Measurements from ENCODE around the gene ASNS.
"Not testable (repeated sequence)": the region's sequence is repeated elsewhere in the genome, so short reads cannot be mapped to it uniquely, and the experiment has no call there.

Gene ASNS, protein sequence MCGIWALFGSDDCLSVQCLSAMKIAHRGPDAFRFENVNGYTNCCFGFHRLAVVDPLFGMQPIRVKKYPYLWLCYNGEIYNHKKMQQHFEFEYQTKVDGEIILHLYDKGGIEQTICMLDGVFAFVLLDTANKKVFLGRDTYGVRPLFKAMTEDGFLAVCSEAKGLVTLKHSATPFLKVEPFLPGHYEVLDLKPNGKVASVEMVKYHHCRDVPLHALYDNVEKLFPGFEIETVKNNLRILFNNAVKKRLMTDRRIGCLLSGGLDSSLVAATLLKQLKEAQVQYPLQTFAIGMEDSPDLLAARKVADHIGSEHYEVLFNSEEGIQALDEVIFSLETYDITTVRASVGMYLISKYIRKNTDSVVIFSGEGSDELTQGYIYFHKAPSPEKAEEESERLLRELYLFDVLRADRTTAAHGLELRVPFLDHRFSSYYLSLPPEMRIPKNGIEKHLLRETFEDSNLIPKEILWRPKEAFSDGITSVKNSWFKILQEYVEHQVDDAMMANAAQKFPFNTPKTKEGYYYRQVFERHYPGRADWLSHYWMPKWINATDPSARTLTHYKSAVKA
- total RNA-seq: 0 to 8.9 (median 5.6) reads per million in 9 experiments

DNA sequence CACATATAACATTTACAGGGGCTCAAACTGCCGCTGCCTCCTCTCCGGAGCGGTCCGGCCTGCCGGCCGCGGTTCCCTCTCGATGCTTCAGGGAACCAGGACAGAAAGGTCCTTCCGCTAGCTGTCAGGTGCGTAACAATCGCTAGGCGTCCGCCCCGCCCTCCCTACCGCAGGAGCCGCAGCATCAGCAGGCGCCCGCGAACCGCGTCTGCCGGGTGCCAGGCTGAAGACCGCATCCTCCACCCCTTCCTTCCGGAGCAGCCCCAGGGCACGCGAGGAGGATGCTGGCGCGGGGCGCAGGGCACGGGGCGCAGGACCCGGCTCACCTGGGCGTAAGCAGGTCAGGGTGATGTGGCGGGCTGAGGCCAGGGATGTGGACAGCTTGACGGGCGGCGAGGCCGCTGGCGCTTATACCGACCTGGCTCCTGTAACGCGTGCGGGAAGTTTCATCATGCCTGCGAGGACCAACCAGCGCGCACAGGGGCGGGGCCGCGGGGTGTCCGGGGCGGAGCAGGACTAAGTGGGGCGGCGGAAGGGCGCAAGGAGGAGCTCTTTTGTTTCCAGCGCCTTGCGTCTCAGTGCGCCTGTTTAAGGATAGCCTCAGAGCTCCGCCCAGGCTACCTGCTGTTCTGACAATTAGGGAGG is at the start of gene ASNS:
Gene ASNS, minus strand, starts transcription at position 384 of the 645 bp plus-strand sequence. CDS start 3,252 bp downstream, outside the sequence.
- peaks cover 11 to 16% of the 10 kb centered on the region in 2 donors for H3K4me1 Mint-ChIP-seq (ENCODE audit: low read depth in 2 of 2)
- ATAC-seq (replicated peaks) (peak; percentile 85), DNase-seq (peak; percentile 73 to 78 (median 73))
- peaks cover 10% of the 10 kb centered on the region for H3K36me3 Mint-ChIP-seq (ENCODE audit: insufficient read depth)
- peak within 1 kb of the TSS; percentile 83 to 84 for H3K4me3 Mint-ChIP-seq
- peak within 1 kb of the TSS; percentile 83 to 89 for H3K27ac Mint-ChIP-seq
- no peaks in the 10 kb centered on the region for H3K27me3 Mint-ChIP-seq
- H3K9me3 Mint-ChIP-seq: no peaks in the 10 kb centered on the region

DNA sequence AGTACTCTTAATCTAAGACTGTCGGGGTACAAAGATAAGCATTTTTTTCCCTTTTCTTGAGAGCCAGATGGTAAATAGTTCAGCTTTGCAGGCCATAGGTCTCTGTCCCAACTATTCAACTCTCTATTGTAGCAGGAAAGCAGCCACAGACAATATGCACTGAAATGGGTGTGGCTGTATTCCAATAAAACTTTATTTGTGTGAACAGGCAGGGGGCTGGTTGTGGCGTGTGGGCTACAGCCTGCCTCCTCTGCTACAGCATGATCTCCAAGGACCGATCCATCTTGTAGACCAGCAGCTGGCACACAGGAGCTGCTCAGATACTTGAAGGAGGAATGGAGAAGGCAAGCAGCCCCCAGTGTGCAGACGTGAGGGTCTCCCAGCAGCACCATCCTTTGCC is 49.0 kb upstream of the ASNS start:
- H3K27ac Mint-ChIP-seq; H3K27me3 Mint-ChIP-seq; H3K4me3 Mint-ChIP-seq; H3K4me1 Mint-ChIP-seq (ENCODE audit: low read depth in 2 of 2); DNase-seq; ATAC-seq (replicated peaks); H3K36me3 Mint-ChIP-seq (ENCODE audit: insufficient read depth); H3K9me3 Mint-ChIP-seq: not testable (repeated sequence)

DNA sequence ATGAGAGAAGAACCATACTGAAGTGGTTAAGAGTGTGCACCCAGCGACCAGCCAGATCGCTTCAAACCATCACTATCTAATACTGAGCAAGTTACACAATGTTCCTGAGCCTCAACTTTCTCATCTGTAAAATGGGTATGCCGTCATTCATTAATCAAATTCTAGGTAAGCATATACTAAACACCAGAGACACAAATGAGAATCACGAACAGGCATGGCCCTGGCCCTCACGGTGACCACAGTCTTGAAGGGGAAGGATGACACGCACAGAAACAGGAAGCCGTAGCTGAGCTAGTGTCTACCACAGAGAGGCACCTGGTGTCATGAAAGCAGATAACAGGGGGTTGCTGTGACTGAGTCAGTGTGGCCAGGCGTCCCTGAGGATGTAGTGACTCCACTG is 43.1 kb upstream of the ASNS start:
- H3K9me3 Mint-ChIP-seq; H3K4me1 Mint-ChIP-seq (ENCODE audit: low read depth in 2 of 2); H3K27ac Mint-ChIP-seq; H3K4me3 Mint-ChIP-seq; H3K27me3 Mint-ChIP-seq; H3K36me3 Mint-ChIP-seq (ENCODE audit: insufficient read depth); ATAC-seq (replicated peaks); DNase-seq: not testable (repeated sequence)

DNA sequence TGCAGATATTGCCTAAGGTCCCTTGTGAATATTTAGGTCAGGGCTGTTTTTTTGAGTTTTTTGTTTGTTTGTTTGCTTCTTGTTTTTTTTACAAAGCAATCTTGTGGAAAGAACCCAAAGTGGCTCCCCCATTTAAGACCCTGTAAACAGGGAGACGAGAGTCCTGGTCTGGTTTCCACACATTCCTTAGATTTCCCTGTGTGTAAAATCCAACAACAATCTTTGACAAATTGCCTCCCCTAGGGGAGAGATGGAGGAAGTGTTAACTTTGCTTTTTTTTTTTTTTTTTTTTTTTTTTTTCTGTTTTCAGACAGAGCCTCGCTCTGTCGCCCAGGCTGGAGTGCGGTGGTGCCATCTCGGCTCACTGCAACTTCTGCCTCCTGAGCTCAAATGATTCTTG is 40.1 kb upstream of the ASNS start:
- not testable (repeated sequence) for H3K27me3 Mint-ChIP-seq; ATAC-seq (replicated peaks); H3K27ac Mint-ChIP-seq; DNase-seq; H3K4me1 Mint-ChIP-seq (ENCODE audit: low read depth in 2 of 2); H3K4me3 Mint-ChIP-seq; H3K9me3 Mint-ChIP-seq; H3K36me3 Mint-ChIP-seq (ENCODE audit: insufficient read depth)

DNA sequence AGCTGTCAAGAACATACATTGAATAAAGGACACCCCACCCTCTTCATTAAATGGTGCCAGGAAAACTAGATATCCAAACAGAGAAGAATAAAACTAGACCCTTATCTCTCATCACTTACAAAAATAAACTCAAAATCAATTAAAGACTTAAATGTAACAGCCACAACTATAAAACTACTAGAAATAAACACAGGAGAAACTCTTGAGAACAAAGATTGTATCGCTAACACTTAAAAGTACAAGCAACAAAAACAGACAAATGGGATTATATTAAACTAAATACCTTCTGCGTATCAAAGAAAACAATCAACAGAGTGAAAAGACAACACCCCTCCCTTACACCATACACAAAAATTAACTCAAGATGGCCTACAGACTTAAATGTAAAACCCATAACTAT is 24.7 kb upstream of the ASNS start:
- not testable (repeated sequence) for H3K9me3 Mint-ChIP-seq; H3K27ac Mint-ChIP-seq; H3K4me1 Mint-ChIP-seq (ENCODE audit: low read depth in 2 of 2); H3K27me3 Mint-ChIP-seq; DNase-seq; H3K4me3 Mint-ChIP-seq; H3K36me3 Mint-ChIP-seq (ENCODE audit: insufficient read depth); ATAC-seq (replicated peaks)

DNA sequence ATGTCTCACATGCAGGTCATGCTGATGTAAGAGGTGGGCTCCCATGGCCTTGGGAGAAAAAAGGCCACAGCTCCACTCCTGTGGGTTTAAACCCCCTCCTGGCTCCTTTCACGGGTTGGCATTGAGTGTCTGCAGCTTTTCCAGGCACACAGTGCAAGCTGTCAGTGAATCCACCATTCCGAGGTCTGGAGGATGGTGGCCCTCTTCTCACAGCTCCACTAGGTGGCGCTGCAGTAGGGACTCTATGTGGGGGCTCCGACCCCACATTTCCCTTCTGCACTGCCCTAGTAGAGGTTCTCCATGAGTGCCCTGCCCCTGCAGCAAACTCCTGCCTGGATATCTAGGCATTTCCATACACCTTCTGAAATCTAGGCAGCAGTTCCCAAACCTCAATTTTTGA is 19.5 kb upstream of the ASNS start:
- not testable (repeated sequence) for H3K27ac Mint-ChIP-seq; H3K36me3 Mint-ChIP-seq (ENCODE audit: insufficient read depth); ATAC-seq (replicated peaks)

DNA sequence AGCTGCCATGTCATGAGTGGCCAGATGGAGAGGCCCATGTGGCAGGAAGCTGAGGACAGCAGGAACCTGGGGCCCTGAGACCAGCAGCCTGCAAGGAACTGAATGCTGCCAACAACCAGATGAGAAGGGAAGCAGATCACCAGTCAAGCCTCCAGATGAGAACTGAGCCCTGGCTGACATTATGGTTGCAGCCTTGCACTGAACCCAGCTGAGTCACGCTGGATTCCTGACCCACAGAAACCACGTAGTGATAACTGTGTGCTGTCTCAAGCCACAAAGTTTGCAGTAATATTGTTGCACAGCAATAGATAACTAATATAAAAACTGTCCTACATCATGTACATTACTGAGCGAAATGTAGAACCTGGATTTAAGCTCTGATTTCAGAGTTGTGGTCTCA is 7.3 kb upstream of the ASNS start:
- not testable (repeated sequence) for ATAC-seq (replicated peaks); H3K9me3 Mint-ChIP-seq; H3K27ac Mint-ChIP-seq

More for the DNA sequence above, 19.5 kb upstream of the ASNS start:
- H3K27me3 Mint-ChIP-seq; H3K4me3 Mint-ChIP-seq; H3K4me1 Mint-ChIP-seq (ENCODE audit: low read depth in 2 of 2); DNase-seq; H3K9me3 Mint-ChIP-seq: not testable (repeated sequence)

DNA sequence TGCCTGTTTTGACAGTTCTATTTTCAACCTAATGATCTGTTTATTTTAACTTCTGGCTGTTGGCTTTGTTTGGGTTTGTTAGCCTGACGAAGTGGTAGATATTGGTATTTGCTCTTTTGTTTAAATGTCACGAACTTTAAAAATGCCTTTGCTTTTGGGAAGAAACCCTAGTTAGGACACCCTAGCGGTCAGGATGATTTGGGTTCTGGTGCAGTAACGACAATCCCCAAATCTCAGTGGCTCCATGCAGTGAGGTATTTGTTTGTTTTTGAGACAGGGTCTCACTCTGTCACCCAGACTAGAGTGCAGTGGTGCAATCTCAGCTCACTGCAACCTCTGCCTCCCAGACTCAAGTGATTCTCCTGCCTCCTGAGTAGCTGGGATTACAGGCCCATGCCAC is 2.7 kb upstream of the ASNS start:
- not testable (repeated sequence) for H3K27me3 Mint-ChIP-seq; ATAC-seq (replicated peaks); DNase-seq; H3K4me3 Mint-ChIP-seq; H3K27ac Mint-ChIP-seq; H3K9me3 Mint-ChIP-seq
- peaks cover 10% of the 10 kb centered on the region for H3K36me3 Mint-ChIP-seq (ENCODE audit: insufficient read depth)
- peaks cover 13 to 16% of the 10 kb centered on the region in 2 donors for H3K4me1 Mint-ChIP-seq (ENCODE audit: low read depth in 2 of 2)

More for the DNA sequence above, 7.3 kb upstream of the ASNS start:
- not testable (repeated sequence) for H3K4me3 Mint-ChIP-seq; DNase-seq; H3K36me3 Mint-ChIP-seq (ENCODE audit: insufficient read depth); H3K27me3 Mint-ChIP-seq; H3K4me1 Mint-ChIP-seq (ENCODE audit: low read depth in 2 of 2)

DNA sequence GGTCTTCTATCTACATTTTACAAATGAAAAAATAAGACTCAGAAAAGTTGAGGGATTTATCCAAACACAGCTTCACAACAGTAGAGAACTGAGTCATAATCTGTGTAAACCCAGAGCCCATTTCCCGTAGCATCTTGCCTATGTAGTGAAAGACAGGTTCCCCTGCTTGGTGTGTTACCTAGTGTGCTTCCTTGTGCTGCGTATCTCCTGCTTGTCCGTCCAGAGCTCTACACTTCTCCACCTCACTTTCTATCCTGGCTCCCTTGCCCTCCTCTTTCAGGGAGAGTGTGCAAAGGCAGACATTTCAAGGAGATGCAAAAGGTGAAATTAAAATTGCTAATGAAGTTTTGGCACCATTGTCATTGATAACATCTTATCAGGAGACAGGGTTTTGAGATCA is 1.4 kb upstream of the ASNS start:
- Mint-ChIP-seq H3K9me3 (no peaks in the 10 kb centered on the region), H3K27ac (no peak overlapping the region), H3K4me3 (no peak overlapping the region)

DNA sequence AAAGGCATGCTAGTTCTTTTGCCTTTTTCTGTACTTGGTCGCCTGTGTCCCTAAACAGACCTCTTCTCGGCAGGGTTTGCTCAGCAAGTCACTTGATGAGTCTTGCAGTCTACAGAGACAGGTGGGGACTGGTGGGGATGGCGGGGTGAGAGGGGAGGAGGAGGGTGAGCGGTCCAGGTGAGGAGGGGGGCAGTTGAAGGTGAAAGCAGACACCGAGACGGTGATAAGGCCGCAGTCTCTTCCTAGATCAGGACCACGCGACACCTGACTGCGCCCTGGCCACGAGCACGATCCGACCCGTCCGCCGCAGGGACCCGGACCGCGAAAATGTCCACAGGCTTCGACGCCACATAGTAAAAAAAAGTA is 566 bp downstream of the ASNS start:
- Mint-ChIP-seq H3K27me3 (no peaks in the 10 kb centered on the region), H3K4me1 (ENCODE audit: low read depth in 2 of 2) (peaks cover 11 to 16% of the 10 kb centered on the region in 2 donors), H3K9me3 (no peaks in the 10 kb centered on the region), H3K36me3 (ENCODE audit: insufficient read depth) (peaks cover 10% of the 10 kb centered on the region), H3K4me3 (peak overlapping the region; percentile 83 to 84), H3K27ac (peak overlapping the region; percentile 83 to 89)
- peak; percentile 23 for ATAC-seq (replicated peaks)
- peak in 2 of 3 experiments; percentile 5 to 8 for DNase-seq

More for the DNA sequence above, 1.4 kb upstream of the ASNS start:
- DNase-seq: no peak
- Mint-ChIP-seq H3K4me1 (ENCODE audit: low read depth in 2 of 2) (peaks cover 11 to 16% of the 10 kb centered on the region in 2 donors), H3K36me3 (ENCODE audit: insufficient read depth) (peaks cover 10% of the 10 kb centered on the region), H3K27me3 (no peaks in the 10 kb centered on the region)
- ATAC-seq (replicated peaks): no peak

DNA sequence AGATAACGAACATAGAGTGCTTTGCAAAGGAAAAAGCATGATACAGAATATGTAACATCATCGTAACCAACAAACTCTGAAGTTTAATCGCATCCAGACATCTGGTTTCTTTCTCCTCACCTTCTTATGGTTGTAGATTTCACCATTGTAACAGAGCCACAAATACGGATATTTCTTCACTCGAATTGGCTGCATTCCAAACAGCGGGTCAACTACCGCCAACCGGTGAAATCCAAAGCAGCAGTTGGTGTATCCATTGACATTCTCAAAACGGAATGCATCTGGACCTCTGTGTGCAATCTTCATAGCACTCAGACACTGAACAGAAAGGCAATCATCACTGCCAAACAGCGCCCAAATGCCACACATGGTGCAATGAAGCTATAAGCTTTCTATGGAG is 3.4 kb downstream of the ASNS start:
- H3K9me3 Mint-ChIP-seq: no peaks in the 10 kb centered on the region
- no peak overlapping the region for H3K4me3 Mint-ChIP-seq
- no peak for ATAC-seq (replicated peaks)
- no peak for DNase-seq
- H3K27me3 Mint-ChIP-seq: no peaks in the 10 kb centered on the region
- peaks cover 7% of the 10 kb centered on the region for H3K36me3 Mint-ChIP-seq (ENCODE audit: insufficient read depth)
- H3K27ac Mint-ChIP-seq: no peak overlapping the region
- peaks cover 11 to 16% of the 10 kb centered on the region in 2 donors for H3K4me1 Mint-ChIP-seq (ENCODE audit: low read depth in 2 of 2)

DNA sequence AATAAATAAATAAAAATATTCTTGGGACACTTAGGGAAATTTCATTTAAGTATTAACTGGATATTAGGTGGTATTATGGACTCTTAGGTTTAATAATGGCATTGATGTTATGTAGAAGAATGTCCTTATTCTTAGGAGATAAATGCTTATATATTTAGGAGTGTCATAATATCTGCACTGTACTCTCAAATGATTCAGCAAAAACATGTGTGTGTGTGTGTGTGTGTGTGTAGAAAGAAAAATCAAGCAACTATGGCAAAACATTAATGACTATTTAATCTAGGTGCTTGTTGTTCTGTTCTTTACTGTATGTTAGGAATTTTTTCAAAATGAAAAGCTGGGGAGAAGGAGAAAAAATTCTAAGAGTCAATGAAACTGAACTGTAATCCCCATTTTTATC is 3.9 kb downstream of the ASNS start:
- Mint-ChIP-seq H3K36me3 (ENCODE audit: insufficient read depth) (peaks cover 7% of the 10 kb centered on the region), H3K4me1 (ENCODE audit: low read depth in 2 of 2) (peaks cover 11 to 16% of the 10 kb centered on the region in 2 donors), H3K9me3 (no peaks in the 10 kb centered on the region), H3K27me3 (no peaks in the 10 kb centered on the region), H3K4me3 (no peak overlapping the region), H3K27ac (no peak overlapping the region)
- ATAC-seq (replicated peaks) (no peak), DNase-seq (no peak)

DNA sequence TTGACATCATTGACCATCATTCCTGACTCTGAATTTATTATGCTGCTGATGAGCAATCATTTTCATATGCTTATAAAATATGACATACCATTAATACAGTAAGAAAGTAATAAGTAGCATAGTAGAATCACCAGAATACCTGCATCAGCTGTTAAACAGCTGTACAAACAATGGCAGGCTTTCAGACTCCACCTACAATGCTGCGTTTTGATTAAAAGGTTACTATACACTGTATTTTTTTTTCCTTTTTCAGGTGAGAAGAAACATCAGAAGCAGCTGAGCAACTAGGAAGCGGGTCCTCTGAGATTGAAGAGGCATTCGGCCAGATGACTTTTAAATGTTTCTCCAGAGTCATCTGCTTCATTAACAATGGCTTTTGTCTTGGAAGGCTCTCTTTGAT is 7.1 kb downstream of the ASNS start:
- Mint-ChIP-seq H3K4me1 (ENCODE audit: low read depth in 2 of 2) (no peaks in the 10 kb centered on the region), H3K27me3 (no peaks in the 10 kb centered on the region), H3K4me3 (no peak overlapping the region), H3K36me3 (ENCODE audit: insufficient read depth) (no peaks in the 10 kb centered on the region), H3K27ac (no peak overlapping the region), H3K9me3 (no peaks in the 10 kb centered on the region)
- DNase-seq (no peak), ATAC-seq (replicated peaks) (no peak)

Data from effector memory CD8-positive, alpha-beta T cell (primary cell).